Fibroblast of upper back skin (primary cell): ENCODE data around the gene PCDH9.
A peak's percentile ranks its signal among the peaks of the same experiment; 100 is the strongest.

Source experiments
- DNase-seq: peaks from one replicate; pipeline ENCODE4 v3.0.0-alpha.2; 2013

PCDH9 gene

DNA sequence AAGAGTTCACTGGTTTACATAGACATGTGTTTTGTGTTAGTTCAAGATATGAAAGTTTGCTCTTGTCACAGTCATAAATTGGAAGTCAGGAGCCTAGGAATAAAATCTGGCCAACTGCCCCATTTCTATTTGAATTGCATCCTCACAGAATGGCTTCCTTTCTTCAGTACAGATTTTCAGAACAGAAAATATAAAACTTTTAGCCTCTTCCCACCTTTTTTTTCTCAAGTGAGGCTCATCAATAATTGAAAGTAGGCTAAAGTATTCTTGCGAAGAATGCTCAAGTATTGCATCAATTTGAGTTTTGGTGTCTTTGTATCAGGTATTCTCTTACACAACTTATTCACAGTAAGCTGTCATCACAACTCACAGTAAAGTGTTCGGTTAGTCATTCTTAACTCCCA lies 802.7 kb downstream of the PCDH9 start:
- peak; percentile 78 for DNase-seq

DNA sequence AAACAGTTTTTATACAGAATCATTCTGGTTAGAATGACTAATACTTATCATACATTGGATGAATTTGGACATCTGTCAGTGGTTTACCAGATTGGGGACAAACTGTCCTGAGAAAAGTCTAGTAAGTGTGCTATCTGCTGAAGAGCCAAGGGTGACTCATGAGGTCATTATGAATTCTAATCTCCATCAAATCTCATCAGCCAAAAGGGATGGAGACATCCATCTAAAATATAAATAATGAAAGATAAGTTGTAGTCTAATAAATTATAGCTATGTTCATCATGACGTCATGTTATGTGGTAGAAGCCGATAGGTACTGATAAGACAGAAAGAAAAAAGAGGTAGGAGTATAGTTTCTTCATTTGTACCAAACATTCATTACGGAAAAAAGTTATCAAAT lies 804.4 kb downstream of the PCDH9 start:
- peak; percentile 53 for DNase-seq

DNA sequence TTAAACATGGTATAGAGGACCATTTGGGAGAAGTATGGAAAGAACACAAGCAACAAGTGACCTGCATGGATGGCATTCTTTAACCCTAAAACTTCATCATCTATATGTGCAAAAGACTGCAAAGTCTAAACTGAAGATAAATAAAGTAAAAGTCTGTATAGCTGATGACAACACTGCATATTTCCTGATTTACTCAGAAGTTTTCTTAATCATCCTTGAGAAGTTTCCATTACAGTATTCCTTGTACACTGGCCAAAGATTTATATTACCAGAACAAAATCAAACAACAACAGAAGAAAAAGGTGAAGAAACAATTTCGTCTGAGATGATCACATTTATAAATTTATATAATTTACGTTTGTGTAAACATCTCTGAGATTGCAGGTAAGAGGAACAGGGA lies 805.7 kb downstream of the PCDH9 start:
- DNase-seq, result peak; percentile 77

DNA sequence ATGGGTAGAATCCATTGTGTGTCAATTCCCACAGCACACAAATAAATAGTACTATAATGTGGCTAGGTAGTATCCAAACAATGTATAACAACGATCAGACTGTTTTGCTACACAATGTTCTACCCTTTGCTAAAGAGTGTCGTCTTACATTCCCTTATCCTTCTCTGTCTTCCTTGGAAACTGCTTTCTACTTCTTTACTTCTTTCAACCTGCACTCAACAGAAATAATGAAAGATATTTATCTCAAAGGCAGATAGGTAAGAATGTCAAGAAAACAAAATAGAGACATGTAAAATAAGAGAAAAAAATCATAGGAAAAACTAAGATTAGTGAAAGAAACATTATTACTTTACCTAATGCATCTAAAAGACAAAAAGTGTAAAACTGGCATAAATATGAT lies 814.7 kb downstream of the PCDH9 start:
- DNase-seq, result no peak

DNA sequence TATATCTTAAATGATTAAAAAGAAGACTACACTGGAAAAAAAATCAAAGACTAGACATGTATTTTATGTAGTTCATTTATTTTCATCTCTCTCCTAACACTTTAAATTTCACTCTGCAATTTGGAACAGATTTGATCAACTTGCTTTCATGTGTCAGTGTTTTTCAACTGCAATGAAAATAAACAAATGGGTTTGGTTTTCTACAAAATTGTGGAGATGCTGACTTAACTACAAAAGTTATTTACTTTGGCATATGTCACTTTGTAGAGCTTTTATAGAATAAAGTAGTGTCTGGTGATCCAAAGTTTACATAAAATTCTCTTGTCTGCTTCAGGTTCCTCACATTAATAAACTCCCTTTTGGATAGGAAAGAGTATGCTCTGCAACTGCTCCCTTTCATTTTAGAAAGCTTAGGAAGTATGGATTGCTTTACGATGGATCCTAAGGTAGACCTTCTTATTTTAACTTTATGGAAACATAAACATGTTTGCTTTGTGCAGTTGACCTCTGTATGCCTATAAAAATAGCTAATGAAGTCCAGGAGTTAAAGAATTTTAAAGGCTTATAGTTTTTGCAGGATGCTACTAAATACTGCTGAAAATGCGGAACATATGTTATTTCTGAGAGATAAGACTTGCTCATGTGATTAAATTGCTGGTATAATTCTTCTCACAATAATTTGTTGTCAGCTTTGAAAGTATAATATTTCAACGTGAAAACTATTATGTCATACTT lies 815.9 kb downstream of the PCDH9 start:
- DNase-seq, result no peak

DNA sequence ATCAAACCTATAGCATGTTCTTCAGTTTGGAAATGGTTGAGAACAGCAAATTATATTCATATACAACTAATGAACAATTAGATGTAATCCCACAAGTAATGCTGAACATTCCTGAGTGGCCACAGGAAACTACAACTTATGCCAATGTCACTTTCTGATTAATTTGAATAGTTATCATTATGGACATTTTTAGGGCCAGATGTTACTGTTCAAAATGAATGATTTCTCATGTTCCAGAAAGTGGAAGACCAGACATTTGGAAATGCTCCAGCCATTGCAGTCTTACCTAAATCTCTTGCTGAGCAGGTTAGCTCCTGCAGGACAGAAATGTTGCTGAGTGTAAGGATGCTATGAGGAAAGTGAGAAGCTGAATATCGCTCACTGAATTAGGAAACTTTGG lies 819.8 kb downstream of the PCDH9 start:
- DNase-seq, result peak; percentile 72

DNA sequence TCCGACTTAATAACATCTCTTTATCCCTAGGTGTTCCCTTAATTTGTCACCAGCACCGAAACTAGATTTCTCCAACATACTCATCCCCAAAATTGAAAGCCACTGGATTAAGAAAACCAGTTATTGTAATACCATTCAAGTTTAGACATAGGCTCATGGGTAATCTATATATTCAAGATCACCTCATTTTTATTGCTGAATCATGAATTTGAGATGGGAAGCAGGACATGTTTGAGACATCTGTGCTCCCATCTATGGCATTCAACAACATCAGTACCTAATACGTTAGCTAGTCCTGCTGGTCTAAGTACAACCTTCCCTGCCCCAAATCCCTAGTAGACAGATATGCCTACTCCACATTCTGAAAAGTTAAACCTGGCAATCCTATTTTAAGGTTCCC lies 820.6 kb downstream of the PCDH9 start:
- no peak for DNase-seq

DNA sequence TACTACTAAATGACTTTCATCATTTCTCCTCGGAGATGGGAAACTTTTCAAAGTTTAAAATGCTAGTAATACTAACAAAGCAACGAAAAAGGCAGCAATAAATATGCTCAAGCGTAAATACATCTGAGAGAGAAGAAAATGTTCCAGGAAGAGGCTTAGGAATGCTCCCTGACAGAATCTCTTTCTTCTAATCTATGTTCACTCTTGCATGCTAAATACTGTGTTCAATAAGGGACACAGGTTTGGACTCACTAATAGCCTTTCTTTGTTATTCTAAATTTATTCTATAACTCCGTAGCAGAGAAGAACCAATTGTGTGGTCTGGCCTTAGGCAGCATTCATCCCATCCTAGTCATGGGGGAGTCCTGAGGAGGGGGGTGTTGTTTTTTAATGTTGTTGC lies 823.0 kb downstream of the PCDH9 start:
- no peak for DNase-seq

DNA sequence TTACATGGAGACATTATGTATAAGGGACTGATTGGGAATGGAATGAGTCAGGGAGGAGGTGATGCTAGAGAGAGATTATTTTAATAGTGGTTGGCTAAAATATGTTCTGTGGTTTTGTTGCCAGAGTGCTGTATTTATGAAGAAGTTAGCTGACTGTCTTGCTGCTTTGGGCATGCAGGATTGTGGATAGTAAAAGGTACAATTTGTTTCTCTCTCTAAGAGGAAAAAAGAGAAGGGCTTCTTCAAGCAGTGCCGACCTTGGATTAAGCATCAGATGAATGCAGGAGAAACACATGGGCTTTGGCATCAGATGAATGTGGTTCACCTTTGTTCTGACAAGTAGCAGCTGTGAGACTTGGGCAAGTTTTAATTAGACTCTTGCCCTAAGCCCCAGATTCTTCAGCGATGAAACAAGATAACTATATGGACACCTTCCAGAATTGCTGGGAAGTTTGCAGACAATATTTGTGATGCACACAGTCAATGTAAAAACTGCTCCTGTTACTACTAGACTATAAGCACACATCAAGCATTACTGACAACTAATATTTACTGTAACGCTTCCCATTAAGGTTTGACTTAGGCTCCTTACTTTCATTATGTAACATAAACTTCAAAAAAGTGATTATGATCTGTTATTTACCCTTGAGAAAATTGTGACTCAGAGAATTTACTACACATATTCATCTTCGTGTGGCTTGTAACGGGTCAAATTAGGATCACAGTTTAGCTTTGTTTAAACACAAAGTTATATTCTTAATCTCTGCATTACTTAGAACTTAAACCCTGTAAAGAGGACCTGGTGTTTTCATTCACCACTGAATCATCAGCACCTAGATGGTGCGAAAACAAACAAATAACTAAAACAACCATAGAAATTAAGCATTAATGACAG lies 824.0 kb downstream of the PCDH9 start:
- peak; percentile 81 for DNase-seq

DNA sequence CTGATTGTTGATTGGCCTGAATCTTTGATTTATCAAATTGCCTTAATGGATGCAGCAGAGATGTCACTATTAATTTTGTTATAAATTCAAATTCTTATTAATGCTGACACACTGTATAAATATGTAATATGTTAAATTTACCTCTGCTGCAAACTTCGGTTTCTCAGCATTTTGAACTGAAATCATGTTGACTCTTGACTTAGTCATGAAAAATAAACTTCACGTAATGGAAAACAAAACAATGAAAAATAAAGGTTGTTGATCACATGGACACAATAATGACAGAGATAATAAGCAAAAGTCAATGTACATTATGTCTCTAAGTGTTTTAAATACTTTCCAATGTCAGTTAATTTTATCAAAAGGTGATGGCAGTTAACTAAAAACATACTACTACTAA lies 827.6 kb downstream of the PCDH9 start:
- no peak for DNase-seq

DNA sequence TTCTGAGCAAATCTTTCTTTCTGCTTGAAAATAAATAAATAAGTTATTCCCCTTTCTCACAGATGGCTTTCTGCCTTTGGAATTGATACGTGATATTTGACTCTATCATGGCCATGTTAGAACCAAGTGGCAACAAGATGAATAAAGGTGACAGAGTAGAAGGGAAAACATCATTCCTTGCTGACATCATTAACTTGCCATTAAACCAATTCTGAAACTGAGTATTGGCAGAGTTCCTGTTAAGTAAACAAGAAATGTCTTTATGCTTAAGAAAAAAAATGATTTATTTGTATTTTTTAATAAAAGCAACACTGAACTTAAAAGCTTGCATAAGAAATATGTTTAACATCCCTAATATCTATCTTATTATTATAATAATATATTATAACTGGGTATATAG lies 828.1 kb downstream of the PCDH9 start:
- DNase-seq, result no peak

DNA sequence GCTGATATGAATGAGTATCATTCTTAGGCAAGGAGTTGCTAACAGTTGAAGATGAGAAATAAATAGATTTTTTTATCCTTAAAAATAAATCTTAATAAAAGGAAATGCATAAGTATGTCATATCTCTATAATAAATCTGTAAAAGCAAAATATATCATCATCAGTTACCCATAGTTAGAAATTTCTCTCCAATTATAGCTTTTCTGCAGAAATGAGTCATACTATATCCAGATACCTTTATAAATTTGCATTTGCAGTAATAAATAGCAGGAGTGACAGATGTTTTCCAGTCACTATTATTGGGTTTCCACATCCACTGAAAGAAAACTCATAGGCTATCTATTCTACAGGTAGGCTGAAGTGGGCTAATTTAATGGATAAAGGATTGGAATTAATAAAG lies 829.8 kb downstream of the PCDH9 start:
- DNase-seq, result no peak

DNA sequence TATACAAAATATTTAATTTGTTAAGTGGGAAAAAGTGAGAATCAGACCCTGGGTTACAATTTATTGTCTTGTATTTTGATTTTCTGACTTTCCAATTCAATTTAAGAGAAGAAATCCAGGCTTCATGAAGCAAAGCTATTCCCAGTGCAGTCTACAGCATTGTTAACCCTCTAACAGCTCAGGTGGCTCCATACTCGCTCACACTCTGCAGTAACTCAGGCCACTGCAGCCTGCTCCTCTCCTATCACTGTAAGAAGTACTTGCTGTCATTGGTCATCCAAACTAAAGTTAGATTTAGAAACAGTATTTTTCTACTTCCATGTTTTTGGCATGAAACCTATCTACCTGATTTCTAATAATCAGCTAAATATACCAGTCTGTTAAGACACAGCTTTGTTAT lies 830.3 kb downstream of the PCDH9 start:
- no peak for DNase-seq

DNA sequence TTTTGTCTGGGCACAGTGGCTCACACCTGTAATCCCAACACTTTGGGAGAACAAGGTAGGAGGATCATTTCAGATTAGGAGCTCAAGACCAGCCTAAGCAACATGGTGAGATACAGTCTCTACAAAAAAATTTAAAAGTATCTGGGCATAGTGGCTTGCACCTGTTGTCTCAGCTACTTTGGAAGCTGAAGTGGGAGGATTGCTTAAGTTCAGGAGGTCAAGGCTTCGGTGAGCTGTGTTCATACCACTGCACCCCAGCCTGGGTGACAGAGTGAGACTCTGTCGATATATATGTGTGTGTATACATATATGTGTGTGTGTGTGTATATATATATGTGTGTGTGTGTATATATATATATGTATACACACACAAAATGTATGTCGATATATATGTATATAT lies 833.0 kb downstream of the PCDH9 start:
- DNase-seq, result no peak

DNA sequence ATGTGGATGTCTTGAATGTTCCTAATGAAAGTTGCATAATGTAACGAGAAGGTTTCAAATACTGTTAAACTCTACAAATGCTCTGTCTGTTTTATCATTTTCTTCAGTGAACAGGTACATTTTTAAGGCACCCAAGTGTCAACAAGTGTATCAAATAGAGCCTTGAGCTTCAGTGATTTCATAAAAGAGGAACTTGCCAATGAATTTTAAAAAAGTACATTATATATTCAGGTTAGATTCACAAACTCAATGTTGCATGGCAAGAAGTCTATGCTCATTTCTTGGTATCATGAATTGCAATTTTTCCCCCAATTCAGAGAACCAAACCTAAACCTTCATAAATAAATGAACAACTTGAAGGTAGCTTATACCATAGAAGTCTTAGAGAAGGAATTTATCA lies 838.8 kb downstream of the PCDH9 start:
- no peak for DNase-seq

DNA sequence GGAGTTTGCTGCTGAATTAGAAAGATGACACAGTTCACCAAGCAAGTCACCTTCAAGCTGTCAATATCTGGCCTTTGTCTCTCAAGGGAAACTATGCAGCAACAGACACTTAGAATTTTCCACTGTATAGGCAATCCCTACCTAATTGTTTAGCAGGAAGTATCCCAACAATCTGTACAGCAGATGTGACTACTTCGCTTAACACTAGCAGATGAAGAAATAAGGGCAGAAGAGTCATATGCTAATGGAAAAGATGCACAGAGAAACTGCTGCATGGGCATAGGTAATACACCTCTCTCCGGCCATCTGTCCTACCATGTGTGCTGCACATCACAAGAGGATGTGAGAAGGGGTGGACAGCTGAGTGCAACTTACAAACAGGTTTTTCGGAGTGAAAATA lies 851.2 kb downstream of the PCDH9 start:
- no peak for DNase-seq

DNA sequence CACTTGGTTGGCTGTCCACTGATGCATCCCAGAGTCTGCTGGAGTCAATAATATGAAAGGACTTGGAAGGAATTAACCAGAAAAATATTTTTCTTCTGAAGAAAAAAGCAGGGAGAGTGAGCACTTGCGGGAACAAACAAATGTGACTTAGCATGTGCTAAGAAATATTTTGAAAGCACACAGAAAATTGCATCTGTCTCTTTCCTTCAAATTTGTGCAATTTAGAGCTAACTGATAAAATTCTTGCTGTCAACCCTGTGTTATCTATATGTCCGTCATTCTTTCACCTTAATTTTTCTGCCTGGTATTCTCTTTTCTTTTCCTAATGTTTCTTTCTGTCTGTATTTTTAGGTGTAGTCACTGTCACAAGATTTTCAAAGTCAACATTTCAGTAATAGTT lies 852.6 kb downstream of the PCDH9 start:
- DNase-seq, result no peak

DNA sequence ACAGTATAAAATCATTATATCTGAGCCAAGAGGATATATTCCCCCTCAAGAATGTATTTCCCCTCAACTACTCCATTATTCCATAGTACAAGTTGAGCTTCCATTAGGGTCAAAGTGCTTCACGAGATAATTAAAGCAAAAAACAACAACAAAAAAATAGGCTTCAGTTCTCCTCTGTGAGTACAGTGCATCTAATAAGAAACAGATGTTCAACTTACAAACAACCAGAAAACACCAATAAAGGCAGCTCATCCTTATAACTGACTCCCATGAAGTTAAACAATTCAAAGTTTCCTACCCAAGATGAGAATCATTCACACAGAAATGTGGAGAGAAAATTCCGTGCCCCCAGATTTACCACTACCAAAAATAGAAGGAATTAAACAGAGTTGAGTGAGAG lies 854.4 kb downstream of the PCDH9 start:
- no peak for DNase-seq

DNA sequence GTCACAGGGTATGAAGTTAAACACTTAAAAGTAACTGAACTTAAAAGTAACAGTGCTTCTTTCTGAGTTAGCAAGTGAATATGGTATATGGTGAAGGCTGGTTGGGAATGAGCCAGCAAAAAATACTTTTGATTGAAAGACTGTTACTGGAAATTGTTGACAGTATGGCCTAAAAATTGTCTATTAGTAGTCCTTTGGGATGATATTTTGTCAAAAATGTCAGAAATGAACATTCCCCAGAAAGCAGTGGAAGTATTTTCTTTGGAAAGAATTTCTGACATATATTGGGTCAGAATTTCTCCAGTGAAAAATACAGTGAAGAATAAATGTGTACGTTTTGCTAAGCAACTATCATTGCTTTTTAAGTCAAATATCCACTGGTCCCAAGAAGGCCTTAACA lies 860.5 kb downstream of the PCDH9 start:
- DNase-seq, result peak; percentile 64

DNA sequence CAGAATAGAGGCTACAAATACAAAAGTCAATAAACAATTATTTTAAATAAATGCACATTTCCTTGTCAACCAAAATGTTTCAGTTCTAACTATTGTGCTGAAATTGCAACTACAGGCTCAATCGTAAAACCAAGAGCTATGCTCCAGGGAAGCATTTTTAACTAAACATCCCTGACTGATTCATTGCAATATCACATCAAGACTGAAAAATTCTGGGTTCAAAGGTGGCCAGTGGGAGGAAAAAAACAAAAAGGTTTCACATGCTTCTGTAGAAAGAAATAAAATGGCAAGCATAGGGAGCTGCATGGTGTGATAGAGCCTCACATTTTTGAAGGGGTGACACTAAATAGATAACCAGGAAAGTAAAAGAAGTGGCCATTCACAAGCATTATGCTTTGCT lies 862.8 kb downstream of the PCDH9 start:
- DNase-seq, result no peak

DNA sequence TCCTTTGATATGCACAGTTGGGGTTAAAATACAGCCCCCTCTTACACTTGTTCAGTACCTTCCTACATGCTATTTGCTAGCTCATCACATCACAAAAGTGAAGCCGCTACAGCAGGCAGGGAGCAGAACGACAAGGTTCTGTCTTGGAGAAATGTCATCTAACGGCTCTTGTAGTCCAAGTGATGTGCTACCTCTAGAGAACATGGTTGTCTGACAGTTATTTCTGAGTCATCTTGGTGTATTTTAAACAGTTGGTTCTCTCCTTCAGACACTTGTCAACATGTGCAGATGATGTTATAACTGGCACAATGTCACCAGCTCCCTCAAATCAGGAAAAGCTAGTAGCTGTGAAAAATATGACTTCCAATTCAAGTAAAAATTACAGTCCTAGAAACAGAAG lies 865.0 kb downstream of the PCDH9 start:
- DNase-seq, result no peak

DNA sequence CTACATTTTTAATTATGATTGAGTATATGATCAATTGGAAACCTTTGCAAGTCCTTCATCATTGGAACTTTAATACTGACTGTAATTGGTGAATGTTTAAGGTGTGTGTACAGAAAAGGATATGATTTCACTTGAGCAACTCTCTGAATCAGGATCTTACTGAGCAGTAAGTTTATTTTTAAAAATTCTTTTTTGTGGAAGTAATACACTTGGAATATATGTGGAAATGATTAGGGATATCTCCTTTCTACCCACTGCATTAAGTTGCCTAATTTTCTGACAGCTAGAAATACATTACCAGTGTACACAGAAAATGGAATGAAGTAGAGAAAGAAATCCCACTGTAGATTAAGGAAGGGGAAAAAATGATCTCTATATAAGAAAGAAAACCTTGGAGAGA lies 865.8 kb downstream of the PCDH9 start:
- DNase-seq, result no peak

DNA sequence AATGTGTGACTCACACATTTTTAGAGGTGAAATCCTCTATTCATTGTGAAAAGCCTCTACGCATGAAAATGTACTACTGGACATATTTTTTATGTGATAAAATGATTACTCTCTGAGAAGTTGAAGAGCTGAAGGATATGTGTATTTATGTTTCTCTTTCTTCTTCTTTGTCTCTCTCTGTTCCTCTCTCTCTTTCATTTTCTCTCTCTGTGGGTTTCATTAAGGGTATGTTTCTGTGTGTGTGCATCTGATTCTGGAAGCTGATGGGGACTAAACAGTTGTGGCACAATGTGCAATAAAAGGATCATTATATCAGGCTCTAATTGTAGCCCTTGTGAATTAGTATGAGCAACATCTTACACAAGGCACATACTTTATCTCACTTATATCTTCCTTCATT lies 867.7 kb downstream of the PCDH9 start:
- no peak for DNase-seq

DNA sequence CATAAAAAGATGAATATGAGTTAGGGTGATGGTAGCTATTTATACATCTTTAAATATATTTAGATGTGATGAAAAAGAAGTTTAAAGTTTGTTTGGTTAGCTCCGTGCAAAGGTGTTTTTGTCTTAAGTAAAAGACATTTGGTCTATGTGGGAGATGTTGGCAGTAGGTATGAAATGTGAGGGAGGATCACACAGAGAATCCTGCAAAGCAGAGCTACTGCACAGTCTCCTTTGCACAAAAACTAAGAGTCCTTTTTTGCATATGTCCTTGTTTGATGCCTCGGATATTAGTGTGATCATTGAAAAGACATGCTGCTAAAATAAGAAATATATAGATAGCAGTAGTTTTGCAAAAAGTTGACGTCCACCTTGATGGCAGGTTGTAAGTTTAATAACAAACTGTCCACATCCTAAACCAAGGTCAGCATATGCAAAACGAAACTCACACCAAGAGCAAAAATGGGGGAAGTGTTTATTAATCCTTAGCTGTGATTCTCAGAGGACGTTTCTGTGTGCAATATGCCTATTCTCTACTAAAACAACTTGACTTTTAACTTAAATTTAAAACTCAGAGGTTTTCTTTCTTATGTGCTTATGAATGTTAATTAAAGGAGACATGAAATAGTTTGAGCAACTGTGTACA lies 870.1 kb downstream of the PCDH9 start:
- no peak for DNase-seq
